HepG2 (cell line): ENCODE data around the gene ITGA7. TPM values are rescaled to one million over a fixed set of nuclear protein-coding genes. Genes with fewer than 3 reads are reported as not detected.
A peak's percentile ranks its signal among the peaks of the same experiment; 100 is the strongest.
"Not testable (repeated sequence)": the region's sequence is repeated elsewhere in the genome, so short reads cannot be mapped to it uniquely, and the experiment has no call there.

ENCODE experiments used
- ATAC-seq: fragments of 200-7000 bp; cut with Tn5 transposase; 3 replicates; pipeline ENCODE4 v1.9.1; 2020; ENCODE audit warnings: mild to moderate bottlenecking, moderate library complexity
- BruUV-seq: library from RNA; stranded (reverse); fragments of 400-500 nt; replicated peaks from 2 replicates; lab custom pipeline; 2021; lab: Mats Ljungman, UMichigan
- CTCF ChIA-PET: fragments of 300-600 bp; formaldehyde crosslinking; extraction: SDS; loops from one replicate; lab custom pipeline; 2021; ENCODE audit warnings: low total read pairs, inconsistent platforms, low intra/inter-chr PET ratio; lab: Yijun Ruan, JAX
- POLR2A ChIA-PET: fragments of 350-600 bp; sonication (Branson Sonifier 250); formaldehyde crosslinking; loops from one replicate; lab custom pipeline; 2020; ENCODE audit warnings: antibody characterized with exemption, inconsistent platforms; lab: Yijun Ruan, JAX
- DNase-seq: peaks from one replicate; pipeline ENCODE4 v3.0.0-alpha.2; 2015; ENCODE audit warnings: low spot score
- FAIRE-seq: peaks from 3 replicates; lab custom pipeline; 2011; peaks lifted over from hg19 to GRCh38; lab: Jason Lieb, UNC
- H2AFZ ChIP-seq: one replicate; pipeline ENCODE4 v1.6.1; 2011; ENCODE audit warnings: low read length, inconsistent platforms
- H3K27ac ChIP-seq: fragments of 300-600 bp; 3 replicates; pipeline ENCODE4 v1.8.0; 2011; ENCODE audit warnings: mixed run types, mild to moderate bottlenecking, mixed read lengths, low read length, inconsistent platforms; ENCODE audit not compliant: insufficient read depth; ENCODE audit errors: extremely low read length
- H3K27me3 ChIP-seq, 2 experiments: fragments of 200-600 bp in 1 of 2; 2 replicates in 1 of 2; 3 replicates in 1 of 2; pipeline versions ENCODE4 v1.6.0 to v1.8.0; 2011; ENCODE audit warnings: low read length in 2 of 2, mild to moderate bottlenecking in 2 of 2, moderate library complexity in 2 of 2, inconsistent platforms in 1 of 2; ENCODE audit not compliant: insufficient read depth in 2 of 2, control insufficient read depth in 1 of 2
- H3K36me3 ChIP-seq, 2 experiments: fragments of 200-600 bp in 1 of 2; replicated peaks in 1 of 2; 2 replicates in 1 of 2; 3 replicates in 1 of 2; pipeline versions ENCODE4 v1.5.1 to v1.8.0; 2011; ENCODE audit warnings: low read length in 2 of 2, inconsistent platforms in 1 of 2; ENCODE audit not compliant: insufficient read depth in 2 of 2, control insufficient read depth in 1 of 2
- H3K4me1 ChIP-seq: 2 replicates; pipeline ENCODE4 v1.5.1; 2012; ENCODE audit warnings: low read length, inconsistent platforms; ENCODE audit not compliant: insufficient read depth
- H3K4me2 ChIP-seq: 2 replicates; pipeline ENCODE4 v1.6.0; 2011; ENCODE audit warnings: low read depth, low read length, inconsistent platforms
- H3K4me3 ChIP-seq, 3 experiments: fragments of 200-600 bp in 1 of 3; sonication (generic), shearing (Covaris generic) in 1 of 3; replicated peaks in 1 of 3; 2 replicates each; pipeline ENCODE4 v1.5.1; 2011 to 2016; ENCODE audit warnings: low read length in 3 of 3, inconsistent platforms in 2 of 3, low read depth in 2 of 3, mild to moderate bottlenecking in 2 of 3, control low read depth in 1 of 3, mixed read lengths in 1 of 3; ENCODE audit not compliant: insufficient read depth in 1 of 3
- H3K79me2 ChIP-seq: one replicate; pipeline ENCODE4 v1.6.1; 2011; ENCODE audit warnings: low read length, inconsistent platforms; ENCODE audit not compliant: insufficient read depth
- H3K9ac ChIP-seq: 2 replicates; pipeline ENCODE4 v1.6.0; 2011; ENCODE audit warnings: mild to moderate bottlenecking, low read depth, low read length, inconsistent platforms; ENCODE audit not compliant: insufficient read depth
- H3K9me3 ChIP-seq: 2 replicates; pipeline ENCODE4 v1.5.1; 2012; ENCODE audit warnings: mild to moderate bottlenecking, low read length
- H4K20me1 ChIP-seq: 2 replicates; pipeline ENCODE4 v1.6.0; 2011; ENCODE audit warnings: inconsistent platforms, mild to moderate bottlenecking, low read length, moderate library complexity; ENCODE audit not compliant: insufficient read depth
- HNF4A ChIP-seq: sonication (generic); formaldehyde crosslinking; IDR thresholded peaks from 2 replicates; pipeline ENCODE4 v1.4.0; 2020; ENCODE audit warnings: missing genetic modification reagents
- HNF4G ChIP-seq, 2 experiments: sonication (generic) in 1 of 2; formaldehyde crosslinking in 1 of 2; IDR thresholded peaks; 2 replicates each; pipeline versions ENCODE4 v1.4.0 to v1.6.1; 2011 to 2020; ENCODE audit warnings: borderline replicate concordance in 2 of 2, low read depth in 2 of 2, mild to moderate bottlenecking in 2 of 2, low read length in 1 of 2, missing genetic modification reagents in 1 of 2, moderate library complexity in 1 of 2
- TCF7 ChIP-seq: sonication (generic); IDR thresholded peaks from 2 replicates; pipeline ENCODE4 v1.6.1; 2016; ENCODE audit warnings: antibody characterized with exemption, low read depth
- whole genome bisulfite sequencing: methylation state at CpG from one replicate; pipeline ENCODE4 v1.1.6; 2017; ENCODE audit warnings: low lambda C conversion rate; 5-methylcytosine and 5-hydroxymethylcytosine counted together
- in situ Hi-C: cut with HindIII; loops from 2 replicates; pipeline ENCODE4 v1.10.0; 2017; ENCODE audit warnings: low pct_unique_long_range_greater_than_20kb; ENCODE audit not compliant: extremely low pct_ligation_motif_present
- intact Hi-C: fragments of 100-400 bp; cut with micrococcal nuclease; formaldehyde crosslinking; loops from one replicate; pipeline ENCODE4 v1.10.0; 2022; ENCODE audit not compliant: unreplicated experiment
- polyA plus RNA-seq, 8 experiments: library from polyadenylated mRNA; depleted of rRNA in 3 of 8; stranded (reverse) in 7 of 8; unstranded in 1 of 8; fragments of >200 nt; fragmentation: Illumina TruSeq in 4 of 8; extraction: Trizol in 4 of 8; gene quantifications; 2 replicates each; pipeline versions ENCODE4 v1.2.1 to v1.2.3, GENCODE V29; 2011 to 2016; ENCODE audit warnings: low read depth in 4 of 8, missing spikeins in 1 of 8, mixed read lengths in 1 of 8; ENCODE audit not compliant: insufficient read depth in 1 of 8
- total RNA-seq, 5 experiments: library from RNA; depleted of rRNA; stranded (reverse); fragments of >200 nt; fragmentation: Illumina TruSeq; extraction: Trizol; gene quantifications; 2 replicates each; pipeline ENCODE4 v1.2.3, GENCODE V29; 2016; ENCODE audit warnings: low read depth in 1 of 5
- TF ChIP-seq, protein P1 (sequence below): sonication (generic); formaldehyde crosslinking; conservative IDR thresholded peaks from 2 replicates; pipeline ENCODE4 v1.4.0; 2020; ENCODE audit warnings: mild to moderate bottlenecking, missing genetic modification reagents, moderate library complexity

The ITGA7 gene
- total and polyA plus RNA-seq, 2 of the 13 experiments (the other 11 are each of a cell fraction or from before 2014, with no cell fraction given): 0.65 to 0.75 TPM

DNA sequence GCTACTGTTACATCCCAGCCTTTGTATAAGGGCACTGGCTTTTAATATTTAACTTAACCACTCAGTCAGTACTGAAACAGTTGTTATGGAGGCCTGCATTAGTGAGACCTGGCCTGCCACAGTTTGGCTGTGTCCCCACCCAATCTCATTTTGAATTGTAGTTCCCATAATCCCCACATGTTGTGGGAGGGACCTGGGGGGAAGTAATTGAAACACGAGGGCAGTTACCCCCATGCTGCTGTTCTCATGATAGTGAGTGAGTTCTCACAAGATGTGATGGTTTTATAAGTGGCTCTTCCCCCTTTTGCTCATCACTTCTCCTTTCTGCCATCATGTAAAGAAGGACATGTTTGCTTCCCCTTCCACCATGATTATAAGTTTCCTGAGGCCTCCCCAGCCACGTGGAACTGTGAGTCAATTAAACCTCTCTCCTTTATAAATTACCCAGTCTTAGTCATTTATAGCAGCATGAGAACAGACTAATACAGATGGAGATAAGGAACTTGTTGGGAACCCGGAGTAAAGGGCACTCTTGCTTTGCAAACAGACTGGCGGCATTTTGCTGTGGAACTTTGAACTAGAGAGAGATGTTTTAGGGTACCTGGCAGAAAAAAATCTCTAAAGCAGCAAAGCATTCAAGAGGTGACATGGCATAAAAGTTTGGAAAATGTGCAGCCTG is 56.9 kb downstream of the ITGA7 start:
- H3K79me2 ChIP-seq; H4K20me1 ChIP-seq; FAIRE-seq; H3K9me3 ChIP-seq; in situ Hi-C loops; H3K27me3 ChIP-seq; H2AFZ ChIP-seq; POLR2A ChIA-PET; intact Hi-C loops; CTCF ChIA-PET; H3K4me3 ChIP-seq; BruUV-seq; H3K9ac ChIP-seq; H3K27ac ChIP-seq; H3K36me3 ChIP-seq; TF ChIP-seq HNF4G (CRISPR knock-in tag; IDR thresholded peaks at IDR 0.05; ENCODE audit: borderline replicate concordance, low read depth): not testable (repeated sequence)
- TF ChIP-seq, protein P1, sequence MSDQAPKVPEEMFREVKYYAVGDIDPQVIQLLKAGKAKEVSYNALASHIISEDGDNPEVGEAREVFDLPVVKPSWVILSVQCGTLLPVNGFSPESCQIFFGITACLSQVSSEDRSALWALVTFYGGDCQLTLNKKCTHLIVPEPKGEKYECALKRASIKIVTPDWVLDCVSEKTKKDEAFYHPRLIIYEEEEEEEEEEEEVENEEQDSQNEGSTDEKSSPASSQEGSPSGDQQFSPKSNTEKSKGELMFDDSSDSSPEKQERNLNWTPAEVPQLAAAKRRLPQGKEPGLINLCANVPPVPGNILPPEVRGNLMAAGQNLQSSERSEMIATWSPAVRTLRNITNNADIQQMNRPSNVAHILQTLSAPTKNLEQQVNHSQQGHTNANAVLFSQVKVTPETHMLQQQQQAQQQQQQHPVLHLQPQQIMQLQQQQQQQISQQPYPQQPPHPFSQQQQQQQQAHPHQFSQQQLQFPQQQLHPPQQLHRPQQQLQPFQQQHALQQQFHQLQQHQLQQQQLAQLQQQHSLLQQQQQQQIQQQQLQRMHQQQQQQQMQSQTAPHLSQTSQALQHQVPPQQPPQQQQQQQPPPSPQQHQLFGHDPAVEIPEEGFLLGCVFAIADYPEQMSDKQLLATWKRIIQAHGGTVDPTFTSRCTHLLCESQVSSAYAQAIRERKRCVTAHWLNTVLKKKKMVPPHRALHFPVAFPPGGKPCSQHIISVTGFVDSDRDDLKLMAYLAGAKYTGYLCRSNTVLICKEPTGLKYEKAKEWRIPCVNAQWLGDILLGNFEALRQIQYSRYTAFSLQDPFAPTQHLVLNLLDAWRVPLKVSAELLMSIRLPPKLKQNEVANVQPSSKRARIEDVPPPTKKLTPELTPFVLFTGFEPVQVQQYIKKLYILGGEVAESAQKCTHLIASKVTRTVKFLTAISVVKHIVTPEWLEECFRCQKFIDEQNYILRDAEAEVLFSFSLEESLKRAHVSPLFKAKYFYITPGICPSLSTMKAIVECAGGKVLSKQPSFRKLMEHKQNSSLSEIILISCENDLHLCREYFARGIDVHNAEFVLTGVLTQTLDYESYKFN (CRISPR knock-in tag): 0 out of 2 replicates have a peak, but pooled peaks have one; percentile 27
- TF ChIP-seq HNF4G (IDR thresholded peaks at IDR 0.05; ENCODE audit: borderline replicate concordance, low read depth, low read length) (0 out of 2 replicates have a peak, but pooled peaks have one; percentile 4), HNF4A (0 out of 2 replicates have a peak, but pooled peaks have one; percentile 23), TCF7 (0 out of 2 replicates have a peak, but pooled peaks have one; percentile 18)
- peak overlapping the region; percentile 55 for H3K4me2 ChIP-seq
- peak; percentile 67 for ATAC-seq
- WGBS: 0% methylated on average over 4 of the region's 4 CpGs
- peaks cover 28% of the 10 kb centered on the region for H3K4me1 ChIP-seq
- peak; percentile 27 for DNase-seq
